Measurements from ENCODE around the gene OR7D2. TPM values are rescaled to one million over a fixed set of nuclear protein-coding genes. Genes with fewer than 3 reads are reported as not detected.
"Not testable (repeated sequence)": the region's sequence is repeated elsewhere in the genome, so short reads cannot be mapped to it uniquely, and the experiment has no call there.

OR7D2 gene
- total RNA-seq, 1 donor from 2014 or later: 1.2 TPM

- H3K4me3 Mint-ChIP-seq (ENCODE audit: low read depth): no peak overlapping the region
- peaks cover 13% of the 10 kb centered on the region for H3K36me3 Mint-ChIP-seq (ENCODE audit: insufficient read depth)
- DNase-seq (ENCODE audit: low spot score, unreplicated experiment): no peak
- H3K9me3 Mint-ChIP-seq (ENCODE audit: low read depth): peaks cover 30% of the 10 kb centered on the region
- TF ChIP-seq CTCF (IDR thresholded peaks at IDR 0.05; ENCODE audit: unreplicated experiment): no peak
- H3K4me1 Mint-ChIP-seq (ENCODE audit: low read depth): no peaks in the 10 kb centered on the region
- no peak overlapping the region for H3K27ac Mint-ChIP-seq
- no peaks in the 10 kb centered on the region for H3K27me3 Mint-ChIP-seq
Measured at GRCh38 chr19:9187191-9187590, 8.4 kb downstream of the OR7D2 start.

- Mint-ChIP-seq H3K4me1 (ENCODE audit: low read depth) (no peaks in the 10 kb centered on the region), H3K27me3 (no peaks in the 10 kb centered on the region), H3K36me3 (ENCODE audit: insufficient read depth) (peaks cover 13% of the 10 kb centered on the region), H3K27ac (no peak overlapping the region), H3K4me3 (ENCODE audit: low read depth) (no peak overlapping the region), H3K9me3 (ENCODE audit: low read depth) (peaks cover 41% of the 10 kb centered on the region)
- no peak for TF ChIP-seq CTCF (IDR thresholded peaks at IDR 0.05; ENCODE audit: unreplicated experiment)
- no peak for DNase-seq (ENCODE audit: low spot score, unreplicated experiment)
Measured at GRCh38 chr19:9189535-9189934, 10.8 kb downstream of the OR7D2 start.

GRCh38 chr19:9198044-9198443, 19.3 kb downstream of the OR7D2 start:
- not testable (repeated sequence) for H3K36me3 Mint-ChIP-seq (ENCODE audit: insufficient read depth); DNase-seq (ENCODE audit: low spot score, unreplicated experiment); H3K4me1 Mint-ChIP-seq (ENCODE audit: low read depth); H3K27me3 Mint-ChIP-seq; H3K27ac Mint-ChIP-seq; H3K4me3 Mint-ChIP-seq (ENCODE audit: low read depth)
- peaks cover 22% of the 10 kb centered on the region for H3K9me3 Mint-ChIP-seq (ENCODE audit: low read depth)

- Mint-ChIP-seq H3K27me3 (no peaks in the 10 kb centered on the region), H3K4me1 (ENCODE audit: low read depth) (no peaks in the 10 kb centered on the region), H3K36me3 (ENCODE audit: insufficient read depth) (no peaks in the 10 kb centered on the region), H3K9me3 (ENCODE audit: low read depth) (peaks cover 10% of the 10 kb centered on the region), H3K27ac (no peak overlapping the region), H3K4me3 (ENCODE audit: low read depth) (no peak overlapping the region)
- peak; percentile 89 for TF ChIP-seq CTCF (IDR thresholded peaks at IDR 0.05; ENCODE audit: unreplicated experiment)
- DNase-seq (ENCODE audit: low spot score, unreplicated experiment): peak; percentile 61
Measured at GRCh38 chr19:9205501-9206113, 26.8 kb downstream of the OR7D2 start.

- no peaks in the 10 kb centered on the region for H3K27me3 Mint-ChIP-seq
- peaks cover 6% of the 10 kb centered on the region for H3K36me3 Mint-ChIP-seq (ENCODE audit: insufficient read depth)
- no peaks in the 10 kb centered on the region for H3K4me1 Mint-ChIP-seq (ENCODE audit: low read depth)
- no peak within 1 kb of the TSS for H3K4me3 Mint-ChIP-seq (ENCODE audit: low read depth)
- no peak within 1 kb of the TSS for H3K27ac Mint-ChIP-seq
- peaks cover 65% of the 10 kb centered on the region for H3K9me3 Mint-ChIP-seq (ENCODE audit: low read depth)
- TF ChIP-seq CTCF (IDR thresholded peaks at IDR 0.05; ENCODE audit: unreplicated experiment): no peak
- no peak for DNase-seq (ENCODE audit: low spot score, unreplicated experiment)
Measured at GRCh38 chr19:9219489-9219888, 40.7 kb downstream of the OR7D2 start, which contains the start of gene OR7D4. Gene OR7D4 (minus strand): TSS chr19:9219589. CDS start chr19:9214837, 4,752 bp downstream.

Other genes starting within 250 kb of the OR7D2 start
- 0.31 and 0.43 TPM in 2 replicates for gene MUC16, start 168.6 kb upstream of the OR7D2 start, total RNA-seq
- not detected in 2 replicates for gene OR1M1, start 91.9 kb upstream of the OR7D2 start, total RNA-seq
- not detected in 2 replicates for gene OR7G2, start 71.5 kb upstream of the OR7D2 start, total RNA-seq
- gene OR7G1, start 63.2 kb upstream of the OR7D2 start, total RNA-seq: not detected in 2 replicates
- gene OR7G3, start 52.0 kb upstream of the OR7D2 start, total RNA-seq: not detected in 2 replicates
- gene ZNF317, start 38.6 kb upstream of the OR7D2 start, total RNA-seq: 38.6 and 46.8 TPM in 2 replicates
- gene OR7D4, start 40.6 kb downstream of the OR7D2 start, total RNA-seq: not detected in 2 replicates
- gene OR7E24, start 72.0 kb downstream of the OR7D2 start, total RNA-seq: not detected in 2 replicates
- gene ZNF699, start 130.9 kb downstream of the OR7D2 start, total RNA-seq: 6.6 and 8.0 TPM in 2 replicates
- gene ZNF559, start 145.2 kb downstream of the OR7D2 start, total RNA-seq: 42.4 and 42.5 TPM in 2 replicates
- 12.7 and 12.9 TPM in 2 replicates for gene ZNF177, start 184.0 kb downstream of the OR7D2 start, total RNA-seq

Data from progenitor cell of endocrine pancreas (in vitro differentiated cells).